ENCODE data around the gene VSNL1. TPM values are rescaled to one million over a fixed set of nuclear protein-coding genes. Genes with fewer than 3 reads are reported as not detected.

The VSNL1 gene
- total RNA-seq, 1 experiment from 2014 or later = 9.9 TPM

DNA sequence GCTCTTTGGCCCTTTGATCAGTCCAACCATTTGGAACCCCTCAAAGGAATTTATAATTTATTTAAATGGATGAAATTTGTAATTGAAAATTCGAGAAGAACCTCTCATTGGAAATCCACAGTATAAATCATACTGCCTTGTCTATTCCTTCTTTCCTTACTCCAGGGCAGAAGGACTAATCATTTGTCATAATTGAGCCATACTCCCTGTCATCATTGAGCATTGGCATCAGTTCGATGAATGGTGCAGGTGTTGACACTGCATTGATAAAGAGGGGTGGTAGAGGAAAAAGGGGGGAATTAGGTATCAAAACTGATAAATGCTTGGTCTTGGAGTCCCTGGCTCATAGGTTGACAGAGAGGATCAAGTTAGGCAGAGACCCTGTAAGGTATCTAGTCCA, 2.0 kb downstream of the VSNL1 start:
- Histone ChIP-seq H3K79me1 (ENCODE audit: insufficient read depth, low read depth, low read length, poor library complexity, severe bottlenecking) (no peaks in the 10 kb centered on the region), H2BK15ac (ENCODE audit: low read depth, low read length) (no peak overlapping the region), H2BK12ac (ENCODE audit: insufficient read length, low read depth, low read length) (no peak overlapping the region), H3K4ac (ENCODE audit: low read depth, low read length) (no peak overlapping the region), H3K27me3 (ENCODE audit: insufficient read depth, low read length) (no peaks in the 10 kb centered on the region), H3K27ac (ENCODE audit: insufficient read length, low read depth, low read length) (no peak overlapping the region), H3K9ac (ENCODE audit: extremely low read depth, insufficient read length, low read length) (peak overlapping the region; percentile 1), H3T11ph (ENCODE audit: low read length) (no peak overlapping the region), H4K5ac (ENCODE audit: insufficient read length, low read depth, low read length) (no peak overlapping the region), H3K79me2 (ENCODE audit: insufficient read depth, low read length) (peaks cover 23% of the 10 kb centered on the region), H3K23ac (ENCODE audit: insufficient read length, low read depth, low read length) (no peak overlapping the region), H4K91ac (ENCODE audit: insufficient read length, low read depth, low read length) (no peak overlapping the region), H3K4me1 (ENCODE audit: insufficient read depth, low read length) (peaks cover 3% of the 10 kb centered on the region; the same call in 1 of the 2 replicates), H3K14ac (ENCODE audit: insufficient read depth, low read length) (no peak overlapping the region), H3K56ac (ENCODE audit: insufficient read length, low read depth, low read length) (no peak overlapping the region), H2BK120ac (ENCODE audit: low read depth, low read length, poor library complexity, severe bottlenecking) (no peak overlapping the region), H2BK20ac (ENCODE audit: low read depth, low read length, poor library complexity, severe bottlenecking) (no peak overlapping the region), H2AK5ac (ENCODE audit: insufficient read length, low read length) (no peak overlapping the region), H3K4me2 (ENCODE audit: insufficient read depth, insufficient read length, low read length) (peak overlapping the region; percentile 100), H2BK5ac (ENCODE audit: insufficient read length, low read length) (no peak overlapping the region), H3K23me2 (ENCODE audit: insufficient read length, low read depth, low read length, poor library complexity, severe bottlenecking) (peaks cover 35% of the 10 kb centered on the region), H2AFZ (ENCODE audit: low read length) (no peak overlapping the region), H4K8ac (replicated peaks; ENCODE audit: insufficient read length, low read depth, low read length) (no peak overlapping the region), H3K9me3 (ENCODE audit: control insufficient read depth, low read depth, low read length) (no peaks in the 10 kb centered on the region), H4K20me1 (ENCODE audit: control insufficient read depth, insufficient read depth, insufficient read length) (no peaks in the 10 kb centered on the region), H3K18ac (ENCODE audit: insufficient read length, low read depth, low read length) (no peak overlapping the region)
- Mint-ChIP-seq H3K9me3 (no peaks in the 10 kb centered on the region; a peak in 1 of 5 replicates), H3K36me3 (ENCODE audit: insufficient read depth in 1 of 3, low read depth in 3 of 3) (no peaks in the 10 kb centered on the region; a peak in 1 of 7 replicates), H3K27ac (peak overlapping the region in 1 of 3 experiments; percentile 98; a peak in 2 of 7 replicates), H3K27me3 (ENCODE audit: low read depth) (peaks cover 20% of the 10 kb centered on the region), H3K4me3 (peak overlapping the region; percentile 56 to 95; a peak in 4 of 5 replicates), H3K4me1 (peaks cover 55 to 72% of the 10 kb centered on the region in 2 experiments)
- WGBS (ENCODE audit: extremely low coverage, insufficient read length, low lambda C conversion rate) = no CpG with 5 or more reads among the region's 2 CpGs
- TF ChIP-seq, protein P1, sequence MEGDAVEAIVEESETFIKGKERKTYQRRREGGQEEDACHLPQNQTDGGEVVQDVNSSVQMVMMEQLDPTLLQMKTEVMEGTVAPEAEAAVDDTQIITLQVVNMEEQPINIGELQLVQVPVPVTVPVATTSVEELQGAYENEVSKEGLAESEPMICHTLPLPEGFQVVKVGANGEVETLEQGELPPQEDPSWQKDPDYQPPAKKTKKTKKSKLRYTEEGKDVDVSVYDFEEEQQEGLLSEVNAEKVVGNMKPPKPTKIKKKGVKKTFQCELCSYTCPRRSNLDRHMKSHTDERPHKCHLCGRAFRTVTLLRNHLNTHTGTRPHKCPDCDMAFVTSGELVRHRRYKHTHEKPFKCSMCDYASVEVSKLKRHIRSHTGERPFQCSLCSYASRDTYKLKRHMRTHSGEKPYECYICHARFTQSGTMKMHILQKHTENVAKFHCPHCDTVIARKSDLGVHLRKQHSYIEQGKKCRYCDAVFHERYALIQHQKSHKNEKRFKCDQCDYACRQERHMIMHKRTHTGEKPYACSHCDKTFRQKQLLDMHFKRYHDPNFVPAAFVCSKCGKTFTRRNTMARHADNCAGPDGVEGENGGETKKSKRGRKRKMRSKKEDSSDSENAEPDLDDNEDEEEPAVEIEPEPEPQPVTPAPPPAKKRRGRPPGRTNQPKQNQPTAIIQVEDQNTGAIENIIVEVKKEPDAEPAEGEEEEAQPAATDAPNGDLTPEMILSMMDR (conservative IDR thresholded peaks at IDR 0.05) = no peak
- no peak for DNase-seq
